Measurements from ENCODE around the gene INTS1.

DNA sequence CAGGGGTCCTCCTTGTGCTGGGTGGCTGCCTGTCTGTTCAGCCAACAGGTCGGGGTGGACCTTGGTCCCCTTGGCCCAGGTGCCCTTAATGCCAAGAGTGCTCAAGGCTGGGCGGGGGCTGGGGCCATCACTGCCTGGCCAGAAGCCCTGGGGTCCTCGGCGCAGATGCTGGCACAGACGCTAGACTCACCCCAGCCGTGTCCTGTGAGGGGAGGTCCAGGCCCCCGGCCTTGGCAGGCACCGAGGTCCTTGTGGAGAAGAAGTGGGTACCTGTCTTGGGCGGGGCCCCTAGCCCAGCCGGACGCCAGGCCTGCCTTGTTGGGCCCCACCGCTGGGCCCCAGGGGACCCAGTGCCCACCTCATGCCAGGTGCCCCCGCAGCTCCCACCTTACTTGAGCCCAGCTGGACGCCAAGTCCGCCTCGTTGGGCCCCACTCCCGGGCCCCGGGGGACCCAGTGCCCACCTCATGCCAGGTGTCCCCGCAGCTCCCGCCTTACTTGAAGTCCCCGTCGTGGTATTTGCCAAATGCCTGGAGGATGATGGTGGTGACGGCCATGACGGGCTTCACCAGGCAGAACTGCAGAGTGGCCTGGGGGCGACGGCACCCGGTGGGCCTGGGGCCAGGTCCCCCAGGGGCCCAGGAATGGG, 45.3 kb upstream of the INTS1 start:
- TF ChIP-seq POLR2A (IDR thresholded peaks at IDR 0.05) (no peak), CTCF (IDR thresholded peaks at IDR 0.05) (no peak)

All from heart left ventricle (tissue), 13 donors.